ENCODE results near the gene SLC25A12.

- no peak for TF ChIP-seq CTCF (IDR thresholded peaks at IDR 0.05)
- no peak for TF ChIP-seq USF2 (IDR thresholded peaks at IDR 0.05)
- TF ChIP-seq CBX2 (IDR thresholded peaks at IDR 0.05; ENCODE audit: borderline replicate concordance, low read depth), result no peak
- TF ChIP-seq HOXA7 (CRISPR knock-in tag; IDR thresholded peaks at IDR 0.05), result no peak
- TF ChIP-seq RNF2 (IDR thresholded peaks at IDR 0.05; ENCODE audit: borderline replicate concordance, low read depth), result no peak
- TF ChIP-seq MAX (IDR thresholded peaks at IDR 0.05), result no peak
- no peak for TF ChIP-seq REST (IDR thresholded peaks at IDR 0.05)
- no peak for TF ChIP-seq FOSL2 (IDR thresholded peaks at IDR 0.05)
- no peak for TF ChIP-seq FOSL2 (CRISPR knock-in tag; IDR thresholded peaks at IDR 0.05)
- TF ChIP-seq ZSCAN20 (CRISPR knock-in tag; IDR thresholded peaks at IDR 0.05), result no peak
- no peak for TF ChIP-seq POLR2AphosphoS2 (conservative IDR thresholded peaks at IDR 0.05; ENCODE audit: low read length)
Measured at GRCh38 chr2:171807831-171808393, 86.1 kb downstream of the SLC25A12 start.
